HG02981 (cell line): ENCODE results near the gene RBM47.

Experiments
- ATAC-seq: cut with Tn5 transposase; IDR thresholded peaks from one replicate; pipeline ENCODE4 v1.9.1; 2021; ENCODE audit warnings: mild to moderate bottlenecking, moderate library complexity; ENCODE audit not compliant: unreplicated experiment

RBM47 gene

GRCh38 chr4:40592034-40592433 lies 37.6 kb downstream of the RBM47 start:
- no peak for ATAC-seq

- ATAC-seq: no peak
Observed at GRCh38 chr4:40587826-40588225, 41.8 kb downstream of the RBM47 start.

GRCh38 chr4:40587351-40587750 lies 42.3 kb downstream of the RBM47 start:
- no peak for ATAC-seq

GRCh38 chr4:40586729-40587128 lies 42.9 kb downstream of the RBM47 start:
- no peak for ATAC-seq

GRCh38 chr4:40586034-40586433 lies 43.6 kb downstream of the RBM47 start:
- ATAC-seq: no peak

- ATAC-seq: no peak
Observed at GRCh38 chr4:40585201-40585799, 44.4 kb downstream of the RBM47 start.

- no peak for ATAC-seq
Observed at GRCh38 chr4:40584517-40585141, 45.0 kb downstream of the RBM47 start.

- ATAC-seq: no peak
Observed at GRCh38 chr4:40583850-40584439, 45.7 kb downstream of the RBM47 start.

- no peak for ATAC-seq
Observed at GRCh38 chr4:40582413-40582812, 47.3 kb downstream of the RBM47 start.

- ATAC-seq: no peak
Observed at GRCh38 chr4:40581254-40582140, 48.2 kb downstream of the RBM47 start.

GRCh38 chr4:40579983-40580382 lies 49.7 kb downstream of the RBM47 start:
- ATAC-seq: no peak

GRCh38 chr4:40577588-40578253 lies 51.9 kb downstream of the RBM47 start:
- ATAC-seq: no peak

- peak; percentile 78 for ATAC-seq
Observed at GRCh38 chr4:40576651-40577480, 52.8 kb downstream of the RBM47 start.

- ATAC-seq: no peak
Observed at GRCh38 chr4:40575846-40576245, 53.8 kb downstream of the RBM47 start.

GRCh38 chr4:40573593-40574311 lies 55.9 kb downstream of the RBM47 start:
- ATAC-seq: no peak

- no peak for ATAC-seq
Observed at GRCh38 chr4:40572692-40573310, 56.9 kb downstream of the RBM47 start.

- ATAC-seq: no peak
Observed at GRCh38 chr4:40571208-40571607, 58.5 kb downstream of the RBM47 start.

- no peak for ATAC-seq
Observed at GRCh38 chr4:40570348-40571077, 59.2 kb downstream of the RBM47 start.
